Mammary microvascular endothelial cell (primary cell): ENCODE measurements around the gene ATP6V1D. TPM values are rescaled to one million over a fixed set of nuclear protein-coding genes. Genes with fewer than 3 reads are reported as not detected.

Source experiments
- total RNA-seq: library from RNA; depleted of rRNA; stranded (reverse); fragments of >200 nt; gene quantifications from 2 replicates; pipeline ENCODE4 v1.2.3, GENCODE V29; 2015

The ATP6V1D gene
- total RNA-seq: 80.6 and 82.5 TPM in 2 replicates

DNA sequence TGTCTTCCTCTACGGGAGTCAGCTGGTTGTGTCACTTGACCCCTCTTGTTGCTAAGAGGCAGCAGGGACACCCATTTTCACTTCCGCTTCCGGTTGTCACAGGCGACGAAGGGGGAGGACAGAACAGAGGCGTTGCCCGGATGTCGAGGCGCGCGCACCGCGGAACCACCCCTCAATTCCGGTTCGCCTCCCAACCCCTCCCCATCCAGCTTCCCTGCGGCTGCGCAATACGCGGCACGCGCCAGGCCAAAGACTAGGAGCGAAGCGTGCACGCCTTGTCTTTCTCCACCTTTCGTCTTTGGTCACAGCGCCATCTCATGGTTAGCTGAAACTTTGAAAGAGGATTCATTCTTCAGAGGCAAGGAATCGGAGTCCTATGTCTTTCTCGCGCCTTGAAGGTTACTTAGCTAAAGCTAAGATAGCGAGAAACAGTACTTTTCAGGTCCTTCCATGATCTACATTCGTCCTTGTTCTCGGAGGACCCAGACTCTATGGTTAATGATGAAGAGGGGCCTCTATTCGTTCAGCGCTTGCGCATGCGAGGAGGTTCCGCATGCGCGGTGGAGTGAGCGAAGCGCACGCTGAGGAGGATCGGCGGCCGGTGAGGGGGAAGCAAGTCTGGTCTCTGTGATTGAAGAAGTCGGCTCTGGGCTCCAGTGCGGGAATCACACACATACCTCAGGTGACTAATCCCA is at the start of gene ATP6V1D, which contains the start of gene EIF2S1:
Gene ATP6V1D (minus strand): TSS at position 30 of the 695 bp plus-strand sequence. CDS start 106 bp downstream, outside the sequence.
Gene EIF2S1 (plus strand): TSS at position 554 of the 695 bp plus-strand sequence. CDS start 4,440 bp downstream, outside the sequence.

Other genes starting within 250 kb of the ATP6V1D start
- not detected in 2 replicates for gene GARIN2, start 170.4 kb downstream of the ATP6V1D start, total RNA-seq
- 12.6 and 15.1 TPM in 2 replicates for gene PALS1, start 118.4 kb downstream of the ATP6V1D start, total RNA-seq
- gene EIF2S1, start 524 bp upstream of the ATP6V1D start, total RNA-seq: 178 and 228 TPM in 2 replicates
- gene PLEK2, start 52.4 kb upstream of the ATP6V1D start, total RNA-seq: 28.0 and 29.5 TPM in 2 replicates
- gene TMEM229B, start 128.9 kb upstream of the ATP6V1D start, total RNA-seq: 6.9 and 8.1 TPM in 2 replicates
- 0.05 and 0.13 TPM in 2 replicates for gene PLEKHH1, start 173.5 kb upstream of the ATP6V1D start, total RNA-seq
- gene PIGH, start 240.5 kb upstream of the ATP6V1D start, total RNA-seq: 10.3 and 13.0 TPM in 2 replicates